Adrenal gland (tissue), 5 donors: Measurements from ENCODE around the gene CPNE8.

Experiments
- CTCF ChIP-seq, 6 experiments: fragments of 450-650 bp in 4 of 6; fragments of 200-600 bp in 2 of 6; sonication (generic) in 1 of 6; IDR thresholded peaks; 1 replicate in 5 of 6; 2 replicates in 1 of 6; pipeline versions ENCODE4 v1.5.1 to v1.8.0; 2016 to 2021; ENCODE audit warnings: antibody characterized with exemption in 6 of 6, mild to moderate bottlenecking in 2 of 6, moderate library complexity in 1 of 6
- POLR2A ChIP-seq, 2 donors: fragments of 450-650 bp; IDR thresholded peaks; one replicate each; pipeline ENCODE4 v1.6.1; 2017; ENCODE audit warnings: antibody characterized with exemption in 2 of 2, mild to moderate bottlenecking in 2 of 2, moderate library complexity in 1 of 2
- donor health status: DM: no; HTN: no; CAD: no.

GRCh38 chr12:38785381-38785780 is 120.0 kb downstream of the CPNE8 start:
- TF ChIP-seq CTCF (IDR thresholded peaks at IDR 0.05): no peak
- no peak for TF ChIP-seq POLR2A (IDR thresholded peaks at IDR 0.05)
